Measurements from ENCODE around the gene POU2F2.

POU2F2 gene

GRCh38 chr19:42170715-42171114, 38.5 kb upstream of the POU2F2 start:
- Histone ChIP-seq H3K27ac (ENCODE audit: low read depth, low read length) (no peak overlapping the region), H4K8ac (ENCODE audit: low read depth, low read length) (no peak overlapping the region)

GRCh38 chr19:42169486-42170413, 37.5 kb upstream of the POU2F2 start:
- no peak overlapping the region for H2BK15ac ChIP-seq (replicated peaks; ENCODE audit: low read depth)
- H3K23ac ChIP-seq (ENCODE audit: low read length) = no peak overlapping the region
- H3K79me2 ChIP-seq (ENCODE audit: control insufficient read depth, insufficient read depth, low read length) = no peaks in the 10 kb centered on the region
- no peak overlapping the region for H3K4me2 ChIP-seq (ENCODE audit: low read length)
- no peak overlapping the region for H2BK5ac ChIP-seq (ENCODE audit: low read length)
- H3K27me3 ChIP-seq (ENCODE audit: insufficient read depth, low read length, poor library complexity) = peaks cover 1% of the 10 kb centered on the region
- H3K9ac ChIP-seq (ENCODE audit: low read length) = no peak overlapping the region
- H3K56ac ChIP-seq (ENCODE audit: low read length) = no peak overlapping the region
- H2BK120ac ChIP-seq (ENCODE audit: low read depth, low read length) = no peak overlapping the region
- no peak overlapping the region for H3K18ac ChIP-seq (ENCODE audit: low read length)
- no peaks in the 10 kb centered on the region for H3K36me3 ChIP-seq (ENCODE audit: control insufficient read depth, insufficient read depth, low read length)
- no peak overlapping the region for H4K5ac ChIP-seq (ENCODE audit: low read length)
- H2AK5ac ChIP-seq (ENCODE audit: low read length) = no peak overlapping the region
- no peak for DNase-seq
- H3K79me1 ChIP-seq (ENCODE audit: low read length) = no peaks in the 10 kb centered on the region
- H3K4ac ChIP-seq (ENCODE audit: low read depth, low read length) = no peak overlapping the region
- no peaks in the 10 kb centered on the region for H3K4me1 ChIP-seq (ENCODE audit: control insufficient read depth, low read depth, low read length)
- no CpG with 5 or more reads among the region's 19 CpGs for WGBS (ENCODE audit: extremely low coverage, insufficient coverage, low lambda C conversion rate)
- H4K8ac ChIP-seq (ENCODE audit: low read depth, low read length) = no peak overlapping the region
- H3K27ac ChIP-seq (ENCODE audit: low read depth, low read length) = no peak overlapping the region
- H3K4me3 ChIP-seq (ENCODE audit: low read length) = no peak overlapping the region

More at GRCh38 chr19:42170715-42171114, 38.5 kb upstream of the POU2F2 start:
- H3K79me1 ChIP-seq (ENCODE audit: low read length) = no peaks in the 10 kb centered on the region
- H3K56ac ChIP-seq (ENCODE audit: low read length) = no peak overlapping the region
- no peaks in the 10 kb centered on the region for H3K36me3 ChIP-seq (ENCODE audit: control insufficient read depth, insufficient read depth, low read length)
- H3K27me3 ChIP-seq (ENCODE audit: insufficient read depth, low read length, poor library complexity) = peaks cover 9% of the 10 kb centered on the region
- no peak overlapping the region for H4K5ac ChIP-seq (ENCODE audit: low read length)
- no peaks in the 10 kb centered on the region for H3K4me1 ChIP-seq (ENCODE audit: control insufficient read depth, low read depth, low read length)
- no peak overlapping the region for H3K4ac ChIP-seq (ENCODE audit: low read depth, low read length)
- DNase-seq = no peak
- H3K4me3 ChIP-seq (ENCODE audit: low read length) = no peak overlapping the region
- H3K4me2 ChIP-seq (ENCODE audit: low read length) = no peak overlapping the region
- no peak overlapping the region for H3K23ac ChIP-seq (ENCODE audit: low read length)
- no peak overlapping the region for H2BK5ac ChIP-seq (ENCODE audit: low read length)
- H2AK5ac ChIP-seq (ENCODE audit: low read length) = no peak overlapping the region
- no CpG with 5 or more reads among the region's 16 CpGs for WGBS (ENCODE audit: extremely low coverage, insufficient coverage, low lambda C conversion rate)
- H2BK120ac ChIP-seq (ENCODE audit: low read depth, low read length) = no peak overlapping the region
- no peak overlapping the region for H3K9ac ChIP-seq (ENCODE audit: low read length)
- no peaks in the 10 kb centered on the region for H3K79me2 ChIP-seq (ENCODE audit: control insufficient read depth, insufficient read depth, low read length)
- no peak overlapping the region for H3K18ac ChIP-seq (ENCODE audit: low read length)
- no peak overlapping the region for H2BK15ac ChIP-seq (replicated peaks; ENCODE audit: low read depth)

GRCh38 chr19:42168206-42168605, 36.0 kb upstream of the POU2F2 start:
- H4K5ac ChIP-seq (ENCODE audit: low read length) = no peak overlapping the region
- H3K79me2 ChIP-seq (ENCODE audit: control insufficient read depth, insufficient read depth, low read length) = no peaks in the 10 kb centered on the region
- H3K36me3 ChIP-seq (ENCODE audit: control insufficient read depth, insufficient read depth, low read length) = no peaks in the 10 kb centered on the region
- H3K4me1 ChIP-seq (ENCODE audit: control insufficient read depth, low read depth, low read length) = no peaks in the 10 kb centered on the region
- H2AK5ac ChIP-seq (ENCODE audit: low read length) = no peak overlapping the region
- no peak overlapping the region for H3K4me2 ChIP-seq (ENCODE audit: low read length)
- no peak overlapping the region for H3K27ac ChIP-seq (ENCODE audit: low read depth, low read length)
- no peak overlapping the region for H3K4me3 ChIP-seq (ENCODE audit: low read length)
- H3K56ac ChIP-seq (ENCODE audit: low read length) = no peak overlapping the region
- no peak overlapping the region for H3K23ac ChIP-seq (ENCODE audit: low read length)
- no peak overlapping the region for H3K18ac ChIP-seq (ENCODE audit: low read length)
- no peak overlapping the region for H4K8ac ChIP-seq (ENCODE audit: low read depth, low read length)
- no peak overlapping the region for H2BK120ac ChIP-seq (ENCODE audit: low read depth, low read length)
- H3K79me1 ChIP-seq (ENCODE audit: low read length) = no peaks in the 10 kb centered on the region
- no peak overlapping the region for H3K4ac ChIP-seq (ENCODE audit: low read depth, low read length)
- H2BK15ac ChIP-seq (replicated peaks; ENCODE audit: low read depth) = no peak overlapping the region
- no peaks in the 10 kb centered on the region for H3K27me3 ChIP-seq (ENCODE audit: insufficient read depth, low read length, poor library complexity)
- no peak for DNase-seq
- no CpG with 5 or more reads among the region's 3 CpGs for WGBS (ENCODE audit: extremely low coverage, insufficient coverage, low lambda C conversion rate)
- no peak overlapping the region for H3K9ac ChIP-seq (ENCODE audit: low read length)
- no peak overlapping the region for H2BK5ac ChIP-seq (ENCODE audit: low read length)

- Histone ChIP-seq H2BK5ac (ENCODE audit: low read length) (no peak overlapping the region), H3K4me1 (ENCODE audit: control insufficient read depth, low read depth, low read length) (no peaks in the 10 kb centered on the region), H3K79me1 (ENCODE audit: low read length) (no peaks in the 10 kb centered on the region), H4K5ac (ENCODE audit: low read length) (no peak overlapping the region), H2AK5ac (ENCODE audit: low read length) (no peak overlapping the region), H3K9ac (ENCODE audit: low read length) (no peak overlapping the region), H2BK15ac (replicated peaks; ENCODE audit: low read depth) (no peak overlapping the region), H3K4me3 (ENCODE audit: low read length) (no peak overlapping the region), H2BK120ac (ENCODE audit: low read depth, low read length) (no peak overlapping the region), H3K27ac (ENCODE audit: low read depth, low read length) (no peak overlapping the region), H3K4me2 (ENCODE audit: low read length) (no peak overlapping the region), H3K36me3 (ENCODE audit: control insufficient read depth, insufficient read depth, low read length) (no peaks in the 10 kb centered on the region), H3K23ac (ENCODE audit: low read length) (no peak overlapping the region), H3K79me2 (ENCODE audit: control insufficient read depth, insufficient read depth, low read length) (no peaks in the 10 kb centered on the region), H3K18ac (ENCODE audit: low read length) (no peak overlapping the region), H3K4ac (ENCODE audit: low read depth, low read length) (no peak overlapping the region), H4K8ac (ENCODE audit: low read depth, low read length) (no peak overlapping the region), H3K27me3 (ENCODE audit: insufficient read depth, low read length, poor library complexity) (no peaks in the 10 kb centered on the region), H3K56ac (ENCODE audit: low read length) (no peak overlapping the region)
- no peak for DNase-seq
- WGBS (ENCODE audit: extremely low coverage, insufficient coverage, low lambda C conversion rate) = no CpG with 5 or more reads among the region's 7 CpGs
Measured at GRCh38 chr19:42166316-42166715, 34.1 kb upstream of the POU2F2 start.

- Histone ChIP-seq H3K4me3 (ENCODE audit: low read length) (no peak overlapping the region), H2BK120ac (ENCODE audit: low read depth, low read length) (no peak overlapping the region), H3K9ac (ENCODE audit: low read length) (no peak overlapping the region), H3K4me1 (ENCODE audit: control insufficient read depth, low read depth, low read length) (no peaks in the 10 kb centered on the region), H3K79me1 (ENCODE audit: low read length) (no peaks in the 10 kb centered on the region), H4K8ac (ENCODE audit: low read depth, low read length) (no peak overlapping the region), H2AK5ac (ENCODE audit: low read length) (no peak overlapping the region), H2BK5ac (ENCODE audit: low read length) (no peak overlapping the region), H3K4ac (ENCODE audit: low read depth, low read length) (no peak overlapping the region), H3K27ac (ENCODE audit: low read depth, low read length) (no peak overlapping the region), H3K4me2 (ENCODE audit: low read length) (no peak overlapping the region), H3K36me3 (ENCODE audit: control insufficient read depth, insufficient read depth, low read length) (no peaks in the 10 kb centered on the region), H3K18ac (ENCODE audit: low read length) (no peak overlapping the region), H4K5ac (ENCODE audit: low read length) (no peak overlapping the region), H3K79me2 (ENCODE audit: control insufficient read depth, insufficient read depth, low read length) (no peaks in the 10 kb centered on the region), H3K23ac (ENCODE audit: low read length) (no peak overlapping the region), H3K56ac (ENCODE audit: low read length) (no peak overlapping the region), H2BK15ac (replicated peaks; ENCODE audit: low read depth) (no peak overlapping the region), H3K27me3 (ENCODE audit: insufficient read depth, low read length, poor library complexity) (no peaks in the 10 kb centered on the region)
- no CpG with 5 or more reads among the region's 2 CpGs for WGBS (ENCODE audit: extremely low coverage, insufficient coverage, low lambda C conversion rate)
- no peak for DNase-seq
Measured at GRCh38 chr19:42165146-42165545, 32.9 kb upstream of the POU2F2 start.
